A549 (cell line): ENCODE data around the gene ITGA5.

Experiments used
- BHLHE40 ChIP-seq: IDR thresholded peaks from 2 replicates; pipeline ENCODE4 v1.6.1; 2012; ENCODE audit warnings: low read depth, low read length, inconsistent platforms
- CTCF ChIP-seq: fragments of >200 bp; sonication (Bioruptor Twin); formaldehyde crosslinking; IDR thresholded peaks from 3 replicates; pipeline ENCODE4 v1.5.1; 2016
- HOXA7 ChIP-seq: fragments of 250-450 bp; sonication (Bioruptor Pico); IDR thresholded peaks from 2 replicates; pipeline ENCODE4 v1.5.0; 2020; ENCODE audit warnings: mild to moderate bottlenecking, moderate library complexity
- JUNB ChIP-seq: fragments of >200 bp; sonication (Bioruptor Twin); formaldehyde crosslinking; IDR thresholded peaks from 2 replicates; pipeline ENCODE4 v1.6.1; 2016
- MAX ChIP-seq: IDR thresholded peaks from 2 replicates; pipeline ENCODE4 v1.6.1; 2012
- PBX3 ChIP-seq: IDR thresholded peaks from 2 replicates; pipeline ENCODE4 v1.6.1; 2012
- POLR2A ChIP-seq: IDR thresholded peaks from 2 replicates; pipeline ENCODE4 v1.6.1; 2012; ENCODE audit warnings: mild to moderate bottlenecking, low read length

GRCh38 chr12:54398995-54399793 lies 19.9 kb downstream of the ITGA5 start:
- no peak for TF ChIP-seq MAX
- no peak for TF ChIP-seq HOXA7
- peak; percentile 96 for TF ChIP-seq CTCF
- no peak for TF ChIP-seq POLR2A
- no peak for TF ChIP-seq PBX3
- TF ChIP-seq BHLHE40, result no peak
- no peak for TF ChIP-seq JUNB
